GM20431 (cell line): ENCODE measurements around the gene BRSK2.
"Not testable (repeated sequence)": the region's sequence is repeated elsewhere in the genome, so short reads cannot be mapped to it uniquely, and the experiment has no call there.

Experiments used
- in situ Hi-C: fragments of 300-500 bp; cut with MseI, MboI; formaldehyde crosslinking; loops from one replicate; pipeline ENCODE4 v1.15.0; 2020; ENCODE audit warnings: low sequenced_read_pairs; ENCODE audit not compliant: unreplicated experiment

The BRSK2 gene

GRCh38 chr11:1353383-1354124, 36.2 kb upstream of the BRSK2 start:
- in situ Hi-C loops, result no loop called here

- in situ Hi-C loops, result no loop called here
These were observed 35.4 kb upstream of the BRSK2 start for GRCh38 chr11:1354125-1354938.

GRCh38 chr11:1356007-1356435, 33.7 kb upstream of the BRSK2 start:
- in situ Hi-C loops, result no loop called here

- in situ Hi-C loops, result no loop called here
These were observed 33.2 kb upstream of the BRSK2 start for GRCh38 chr11:1356478-1356960.

- in situ Hi-C loops, result no loop called here
These were observed 31.4 kb upstream of the BRSK2 start for GRCh38 chr11:1358286-1358685.

GRCh38 chr11:1358931-1359330, 30.8 kb upstream of the BRSK2 start:
- in situ Hi-C loops, result not testable (repeated sequence)

GRCh38 chr11:1359556-1359955, 30.2 kb upstream of the BRSK2 start:
- in situ Hi-C loops, result no loop called here

- in situ Hi-C loops, result no loop called here
These were observed 29.4 kb upstream of the BRSK2 start for GRCh38 chr11:1360181-1360834.

GRCh38 chr11:1360835-1361357, 28.8 kb upstream of the BRSK2 start:
- in situ Hi-C loops, result no loop called here

GRCh38 chr11:1361882-1362281, 27.9 kb upstream of the BRSK2 start:
- in situ Hi-C loops, result no loop called here

- in situ Hi-C loops, result no loop called here
These were observed 22.0 kb upstream of the BRSK2 start for GRCh38 chr11:1367721-1368120.

GRCh38 chr11:1368216-1368615, 21.5 kb upstream of the BRSK2 start:
- in situ Hi-C loops, result no loop called here

- in situ Hi-C loops, result no loop called here
These were observed 20.8 kb upstream of the BRSK2 start for GRCh38 chr11:1368966-1369365.

- in situ Hi-C loops, result no loop called here
These were observed 20.2 kb upstream of the BRSK2 start for GRCh38 chr11:1369371-1370005.

- in situ Hi-C loops, result no loop called here
These were observed 19.3 kb upstream of the BRSK2 start for GRCh38 chr11:1370186-1371025.

GRCh38 chr11:1371026-1371325, 18.8 kb upstream of the BRSK2 start:
- in situ Hi-C loops, result no loop called here

GRCh38 chr11:1371377-1371776, 18.4 kb upstream of the BRSK2 start:
- in situ Hi-C loops, result no loop called here

GRCh38 chr11:1371836-1372465, 17.8 kb upstream of the BRSK2 start:
- in situ Hi-C loops, result no loop called here

GRCh38 chr11:1372660-1373059, 17.1 kb upstream of the BRSK2 start:
- in situ Hi-C loops, result no loop called here
